ENCODE data around the gene MMP24OS.

MMP24OS gene

GRCh38 chr20:35307666-35308653 is 30.0 kb upstream of the MMP24OS start:
- no peaks in the 10 kb centered on the region for H4K20me1 ChIP-seq (ENCODE audit: insufficient read depth)
- H2AFZ ChIP-seq (ENCODE audit: low read depth), result no peak overlapping the region
- H3K4me3 ChIP-seq (IDR thresholded peaks at IDR 0.05; ENCODE audit: insufficient read depth, low read depth, low read length), result no peak overlapping the region
- no peak overlapping the region for H3K27ac ChIP-seq
- TF ChIP-seq CTCF (conservative IDR thresholded peaks at IDR 0.05; ENCODE audit: low read depth, low read length), result no peak
- no peak overlapping the region for H3K9ac ChIP-seq
- H3K36me3 ChIP-seq (ENCODE audit: insufficient read depth), result no peaks in the 10 kb centered on the region
- no peaks in the 10 kb centered on the region for H3K27me3 ChIP-seq (ENCODE audit: insufficient read depth, low read depth)
- H3K4me2 ChIP-seq, result no peak overlapping the region
- no peaks in the 10 kb centered on the region for H3K79me2 ChIP-seq (ENCODE audit: insufficient read depth, low read depth)
- peaks cover 26% of the 10 kb centered on the region for H3K4me1 ChIP-seq (ENCODE audit: low read depth, poor library complexity, severe bottlenecking)

GRCh38 chr20:35306931-35307517 is 29.1 kb upstream of the MMP24OS start:
- no peaks in the 10 kb centered on the region for H3K79me2 ChIP-seq (ENCODE audit: insufficient read depth, low read depth)
- peaks cover 18% of the 10 kb centered on the region for H3K4me1 ChIP-seq (ENCODE audit: low read depth, poor library complexity, severe bottlenecking)
- H4K20me1 ChIP-seq (ENCODE audit: insufficient read depth), result no peaks in the 10 kb centered on the region
- H2AFZ ChIP-seq (ENCODE audit: low read depth), result no peak overlapping the region
- H3K27me3 ChIP-seq (ENCODE audit: insufficient read depth, low read depth), result no peaks in the 10 kb centered on the region
- no peak overlapping the region for H3K4me2 ChIP-seq
- H3K36me3 ChIP-seq (ENCODE audit: insufficient read depth), result no peaks in the 10 kb centered on the region
- no peak overlapping the region for H3K4me3 ChIP-seq (IDR thresholded peaks at IDR 0.05; ENCODE audit: insufficient read depth, low read depth, low read length)
- TF ChIP-seq CTCF (conservative IDR thresholded peaks at IDR 0.05; ENCODE audit: low read depth, low read length), result peak; percentile 86
- H3K9ac ChIP-seq, result no peak overlapping the region
- no peak overlapping the region for H3K27ac ChIP-seq

GRCh38 chr20:35305682-35306556 is 28.0 kb upstream of the MMP24OS start:
- Histone ChIP-seq H3K27ac (no peak overlapping the region), H2AFZ (ENCODE audit: low read depth) (no peak overlapping the region), H3K4me3 (IDR thresholded peaks at IDR 0.05; ENCODE audit: insufficient read depth, low read depth, low read length) (no peak overlapping the region), H3K4me1 (ENCODE audit: low read depth, poor library complexity, severe bottlenecking) (peaks cover 12% of the 10 kb centered on the region), H3K9ac (no peak overlapping the region), H3K27me3 (ENCODE audit: insufficient read depth, low read depth) (no peaks in the 10 kb centered on the region), H3K79me2 (ENCODE audit: insufficient read depth, low read depth) (no peaks in the 10 kb centered on the region), H3K4me2 (no peak overlapping the region), H4K20me1 (ENCODE audit: insufficient read depth) (no peaks in the 10 kb centered on the region), H3K36me3 (ENCODE audit: insufficient read depth) (no peaks in the 10 kb centered on the region)
- no peak for TF ChIP-seq CTCF (conservative IDR thresholded peaks at IDR 0.05; ENCODE audit: low read depth, low read length)

GRCh38 chr20:35304956-35305355 is 27.0 kb upstream of the MMP24OS start:
- no peaks in the 10 kb centered on the region for H4K20me1 ChIP-seq (ENCODE audit: insufficient read depth)
- no peak overlapping the region for H3K4me2 ChIP-seq
- H3K27ac ChIP-seq, result no peak overlapping the region
- peaks cover 12% of the 10 kb centered on the region for H3K4me1 ChIP-seq (ENCODE audit: low read depth, poor library complexity, severe bottlenecking)
- TF ChIP-seq CTCF (conservative IDR thresholded peaks at IDR 0.05; ENCODE audit: low read depth, low read length), result no peak
- no peaks in the 10 kb centered on the region for H3K79me2 ChIP-seq (ENCODE audit: insufficient read depth, low read depth)
- H3K4me3 ChIP-seq (IDR thresholded peaks at IDR 0.05; ENCODE audit: insufficient read depth, low read depth, low read length), result no peak overlapping the region
- no peak overlapping the region for H3K9ac ChIP-seq
- no peaks in the 10 kb centered on the region for H3K36me3 ChIP-seq (ENCODE audit: insufficient read depth)
- no peaks in the 10 kb centered on the region for H3K27me3 ChIP-seq (ENCODE audit: insufficient read depth, low read depth)
- H2AFZ ChIP-seq (ENCODE audit: low read depth), result no peak overlapping the region

All from KMS-11 (cell line).